SKM-1 treated with dmso at 0.1 percent for 144 hours (cell line): ENCODE data around the gene ACADVL.
"Not testable (repeated sequence)": the region's sequence is repeated elsewhere in the genome, so short reads cannot be mapped to it uniquely, and the experiment has no call there.

Experiments used
- DNase-seq: peaks from one replicate; lab custom pipeline; 2025; ENCODE audit not compliant: unreplicated experiment; lab: John Stamatoyannopoulos, UW

The ACADVL gene

DNA sequence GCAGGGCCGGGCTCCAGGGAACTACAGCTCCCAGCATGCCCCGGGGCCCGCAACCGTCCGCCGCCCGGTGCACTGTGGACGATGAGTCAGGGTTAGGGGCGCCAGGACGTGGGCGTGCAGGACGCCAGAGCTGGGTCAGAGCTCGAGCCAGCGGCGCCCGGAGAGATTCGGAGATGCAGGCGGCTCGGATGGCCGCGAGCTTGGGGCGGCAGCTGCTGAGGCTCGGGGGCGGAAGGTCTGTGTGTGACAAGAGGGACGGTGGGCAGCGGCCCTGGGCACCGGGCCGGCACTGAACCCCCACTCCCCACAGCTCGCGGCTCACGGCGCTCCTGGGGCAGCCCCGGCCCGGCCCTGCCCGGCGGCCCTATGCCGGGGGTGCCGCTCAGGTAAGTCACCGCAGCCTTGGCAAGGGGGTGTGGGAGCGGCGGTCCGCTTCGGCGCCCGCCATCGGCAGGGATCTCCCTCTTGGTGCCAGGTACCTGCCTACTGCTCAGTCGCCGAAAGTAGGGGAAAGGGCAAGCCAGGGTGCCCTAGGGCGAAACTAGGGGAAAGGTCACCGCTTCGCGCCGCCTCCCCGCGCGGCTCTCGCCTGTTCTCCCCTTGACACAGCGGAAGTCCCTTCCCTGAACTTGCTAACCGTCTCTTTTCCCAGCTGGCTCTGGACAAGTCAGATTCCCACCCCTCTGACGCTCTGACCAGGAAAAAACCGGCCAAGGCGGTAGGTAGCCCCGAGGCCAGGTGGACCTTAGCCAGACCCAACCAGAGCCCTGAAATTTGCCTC, at the start of gene ACADVL, which contains the start of gene DLG4:
TSS of gene ACADVL (plus strand) at position 127 of the 781 bp plus-strand sequence. CDS start at position 174, 47 bp downstream.
TSS of gene DLG4 (minus strand) at position 25 of the 781 bp plus-strand sequence.
- peak; percentile 48 for DNase-seq

DNA sequence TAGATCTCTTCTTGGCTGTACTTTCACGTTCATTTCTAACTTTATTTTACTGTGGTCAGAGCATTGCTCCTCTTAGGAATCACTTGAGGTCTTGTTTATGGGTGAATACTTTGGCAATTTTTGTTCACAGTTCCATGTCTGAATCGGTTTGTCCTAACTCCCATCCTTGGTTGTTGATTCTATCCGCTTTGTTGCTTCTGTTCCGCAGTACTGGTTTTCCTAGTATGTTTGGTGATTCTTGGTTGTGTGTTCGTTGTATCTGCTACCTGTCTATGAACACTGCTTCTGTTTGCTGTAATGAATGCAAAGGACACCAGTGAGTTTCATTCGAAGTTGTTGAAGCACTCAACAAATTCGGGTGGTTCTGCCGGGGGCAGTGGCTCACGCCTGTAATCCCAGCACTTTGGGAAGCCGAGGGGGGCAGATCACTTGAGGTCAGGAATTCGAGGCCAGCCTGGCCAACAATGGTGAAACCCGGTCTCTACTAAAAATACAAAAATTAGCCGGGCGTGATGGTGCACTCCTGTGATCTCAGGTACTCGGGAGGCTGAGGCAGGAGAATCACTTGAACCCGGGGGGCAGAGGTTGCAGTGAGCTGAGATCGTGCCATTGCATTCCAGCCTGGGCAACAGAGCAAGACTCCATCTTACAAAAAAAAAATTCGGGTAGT, 47.1 kb upstream of the ACADVL start:
- not testable (repeated sequence) for DNase-seq

DNA sequence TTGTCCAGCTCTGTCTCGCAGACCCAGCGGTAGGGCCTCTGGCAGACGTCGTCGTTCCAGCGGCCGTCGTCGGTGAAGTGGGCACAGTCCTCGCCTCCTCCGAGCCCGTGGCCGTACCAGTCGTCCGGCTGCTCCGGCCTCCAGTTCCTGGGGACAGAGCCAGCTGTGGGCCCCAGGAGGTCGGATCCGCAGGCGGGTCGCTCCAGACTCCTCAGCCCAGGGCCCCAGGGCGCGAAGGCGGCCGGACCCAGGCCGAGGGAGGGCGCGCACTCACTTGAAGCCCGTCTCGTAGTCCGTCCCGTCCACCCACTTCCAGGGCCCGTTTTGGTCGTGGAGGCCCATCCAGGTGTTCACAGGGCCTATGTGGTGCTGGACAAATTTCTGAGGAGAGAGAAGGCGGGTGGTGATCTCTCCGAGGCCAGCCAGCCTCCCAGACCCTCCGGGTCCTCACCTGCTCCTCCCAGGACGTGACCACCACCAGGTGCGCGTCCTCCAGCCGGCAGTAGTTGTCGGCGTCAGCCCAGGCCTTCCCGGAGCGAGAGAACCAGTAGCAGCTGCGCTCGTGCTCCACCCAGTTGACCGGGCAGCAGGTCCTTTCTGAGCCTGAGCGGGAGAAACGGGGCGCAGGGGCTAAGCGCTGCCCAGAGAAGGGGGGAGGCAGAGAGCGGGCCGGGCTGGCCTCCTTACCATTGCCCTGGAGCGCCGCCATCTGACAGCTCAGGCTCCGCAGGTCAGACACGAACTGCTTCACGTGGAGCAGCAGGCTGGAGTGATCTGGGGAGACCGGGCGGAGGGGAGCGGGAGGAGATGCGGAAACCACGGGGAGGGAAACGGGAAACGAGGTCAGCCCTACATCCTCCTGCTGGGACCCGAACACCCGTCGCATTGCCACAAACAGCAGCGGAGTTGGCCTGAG, 45.8 kb upstream of the ACADVL start:
- no peak for DNase-seq

DNA sequence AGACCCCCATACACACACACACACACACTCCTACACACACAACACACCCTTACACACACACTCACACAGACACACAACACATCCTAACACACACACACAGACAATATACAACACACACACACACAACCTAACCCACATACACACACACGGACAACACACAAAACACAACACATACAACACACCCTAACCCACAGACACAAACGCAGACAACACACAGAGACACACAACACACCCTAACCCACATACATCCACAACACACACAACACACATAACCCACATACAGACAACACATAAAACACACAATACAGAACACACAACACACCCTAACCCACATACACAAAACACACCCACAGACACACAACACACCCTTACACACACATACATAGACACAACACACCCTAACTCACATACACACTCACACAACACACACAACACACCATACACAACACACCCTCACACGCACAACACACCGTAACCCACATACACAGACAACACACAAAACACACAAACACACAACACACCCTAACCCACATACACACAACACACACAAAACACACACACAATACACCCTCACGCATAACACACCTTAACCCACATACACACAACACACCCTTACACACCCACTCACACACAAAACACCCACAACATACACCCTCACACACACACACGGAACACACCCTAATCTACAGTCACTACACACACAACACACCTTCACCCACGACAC, 45.0 kb upstream of the ACADVL start:
- no peak for DNase-seq

DNA sequence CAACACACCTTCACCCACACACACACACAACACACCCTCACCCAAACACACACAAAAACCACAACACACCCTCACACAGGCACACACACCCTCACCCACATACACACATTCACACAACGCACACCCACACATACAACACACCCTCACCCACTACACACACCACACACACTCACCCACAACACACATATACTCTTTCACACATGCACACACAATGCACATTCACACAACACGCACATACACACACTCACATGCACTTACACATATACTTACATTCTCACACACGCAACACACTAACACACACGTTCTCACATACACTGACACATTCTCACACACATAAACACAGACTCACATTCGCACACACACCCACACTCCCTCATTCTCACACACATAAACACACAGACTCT, 44.4 kb upstream of the ACADVL start:
- no peak for DNase-seq

DNA sequence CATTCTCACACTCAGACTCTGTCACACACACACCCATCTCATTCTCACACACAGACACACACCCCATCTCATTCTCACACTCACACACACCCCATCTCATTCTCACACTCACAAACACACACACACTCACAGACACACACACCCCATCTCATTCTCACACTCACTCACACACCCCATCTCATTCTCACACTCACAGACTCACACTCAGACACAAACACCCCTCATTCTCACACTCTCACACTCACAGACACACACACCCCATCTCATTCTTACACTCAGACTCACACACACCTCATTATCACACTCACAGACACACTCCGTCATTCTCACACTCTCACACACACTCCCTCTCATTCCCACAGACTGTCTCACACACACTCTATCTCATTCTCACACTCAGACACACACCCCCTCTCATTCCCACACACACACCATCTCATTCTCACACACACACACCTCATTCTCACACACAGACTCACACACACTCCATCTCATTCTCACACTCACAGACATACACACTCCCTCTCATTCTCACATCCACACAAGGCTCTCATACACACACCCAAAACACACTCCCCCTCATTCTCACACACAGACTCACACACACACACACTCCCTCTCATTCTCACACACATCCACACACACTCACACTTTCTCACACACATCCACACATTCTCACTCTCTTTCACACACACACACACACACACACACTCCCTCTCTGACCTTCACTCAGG, 43.5 kb upstream of the ACADVL start:
- DNase-seq, result no peak

DNA sequence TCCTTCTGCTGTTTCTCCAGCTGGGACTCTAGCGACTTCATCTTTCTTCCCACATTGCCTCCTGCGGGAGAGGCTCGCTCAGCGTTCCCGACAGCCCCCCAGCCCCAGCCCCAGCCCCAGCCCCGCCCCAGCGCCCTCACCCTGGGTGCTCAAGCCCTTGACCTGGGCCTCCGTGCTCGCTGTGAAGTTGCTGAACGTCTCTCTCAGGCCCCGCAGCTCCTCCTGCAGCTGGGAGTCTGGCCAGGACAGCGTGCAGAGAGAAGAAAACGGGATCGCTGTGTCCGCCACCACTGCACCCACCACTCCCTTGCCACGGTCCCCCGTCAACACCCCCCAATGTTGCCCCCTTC, 42.9 kb upstream of the ACADVL start:
- no peak for DNase-seq

DNA sequence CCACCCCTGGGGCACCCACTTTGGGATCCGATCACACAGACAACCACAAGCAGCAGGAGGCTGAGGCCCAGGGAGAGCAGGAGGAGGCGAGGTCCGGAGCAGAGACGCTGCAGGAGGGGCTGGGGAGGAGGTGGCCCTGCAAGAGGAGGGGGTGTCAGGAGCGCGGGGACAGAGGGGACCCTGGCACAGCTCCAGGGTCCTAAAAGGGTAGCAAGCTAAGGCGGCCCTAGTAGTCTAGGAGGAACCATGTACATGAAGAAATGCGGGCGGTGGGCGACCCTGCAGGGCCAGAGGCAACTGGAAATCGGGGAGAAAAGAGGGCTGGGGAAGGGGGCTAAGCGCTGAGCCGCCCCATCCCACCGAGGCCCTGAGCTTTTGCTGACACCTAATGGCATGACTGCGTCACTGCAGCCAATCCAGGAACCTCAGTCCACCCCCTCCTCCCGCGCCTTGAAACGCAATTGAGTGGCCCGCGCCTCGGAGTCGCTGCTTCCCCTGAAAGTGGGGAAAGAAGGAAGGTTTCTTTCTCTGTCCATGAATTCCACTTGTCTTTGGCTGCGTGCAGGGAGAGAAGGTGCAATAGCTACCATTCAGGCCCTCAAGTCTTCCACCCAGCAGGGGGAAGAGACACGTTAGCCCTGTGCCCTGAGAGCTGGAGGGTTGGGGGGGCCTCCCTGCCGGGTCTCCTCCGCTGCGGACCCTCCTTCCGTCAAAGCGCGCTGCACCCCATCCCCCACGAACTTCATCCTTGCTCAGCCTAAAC, 42.4 kb upstream of the ACADVL start:
- peak; percentile 33 for DNase-seq

DNA sequence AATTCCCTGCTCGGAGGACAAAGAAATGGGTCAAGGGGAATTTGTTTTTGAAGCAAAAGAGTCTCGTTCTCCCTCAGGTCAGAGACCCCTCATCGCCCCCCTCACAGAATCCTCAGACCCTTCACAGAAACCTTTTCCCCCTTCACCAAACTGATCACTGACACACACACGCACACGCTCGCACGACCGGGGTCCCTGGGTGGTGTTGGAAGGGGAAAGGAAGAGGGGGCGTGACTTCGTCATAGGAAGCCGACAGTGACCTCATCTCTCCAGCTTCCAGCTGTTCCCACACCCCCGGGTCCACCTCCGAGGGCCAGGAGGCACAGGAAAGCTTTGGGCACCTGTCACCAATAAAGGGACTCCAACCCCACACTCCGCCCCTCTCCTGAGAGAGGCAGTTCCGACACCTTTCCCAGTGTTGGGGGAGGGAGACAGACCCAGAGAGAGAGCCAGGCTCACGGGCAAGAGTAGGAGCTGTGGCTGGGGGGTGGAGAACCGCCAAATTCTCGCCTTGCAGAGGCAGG, 41.7 kb upstream of the ACADVL start:
- DNase-seq, result no peak

DNA sequence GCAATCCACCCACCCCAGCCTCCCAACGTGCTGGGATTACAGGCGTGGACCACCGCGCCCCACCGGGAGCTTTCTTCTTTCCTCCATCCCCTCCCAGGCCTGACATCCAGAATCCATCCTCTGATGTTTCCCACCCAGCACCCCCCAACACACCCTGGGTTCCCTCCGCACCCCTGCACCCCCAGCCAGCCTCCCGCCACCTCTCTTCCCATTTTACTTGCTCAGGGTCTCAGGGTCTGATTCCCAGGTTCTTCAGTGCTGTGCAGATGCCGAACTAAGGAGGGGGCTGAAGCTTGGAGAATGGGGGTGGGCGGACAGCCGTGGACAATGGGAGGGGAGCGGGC, 40.8 kb upstream of the ACADVL start:
- no peak for DNase-seq

DNA sequence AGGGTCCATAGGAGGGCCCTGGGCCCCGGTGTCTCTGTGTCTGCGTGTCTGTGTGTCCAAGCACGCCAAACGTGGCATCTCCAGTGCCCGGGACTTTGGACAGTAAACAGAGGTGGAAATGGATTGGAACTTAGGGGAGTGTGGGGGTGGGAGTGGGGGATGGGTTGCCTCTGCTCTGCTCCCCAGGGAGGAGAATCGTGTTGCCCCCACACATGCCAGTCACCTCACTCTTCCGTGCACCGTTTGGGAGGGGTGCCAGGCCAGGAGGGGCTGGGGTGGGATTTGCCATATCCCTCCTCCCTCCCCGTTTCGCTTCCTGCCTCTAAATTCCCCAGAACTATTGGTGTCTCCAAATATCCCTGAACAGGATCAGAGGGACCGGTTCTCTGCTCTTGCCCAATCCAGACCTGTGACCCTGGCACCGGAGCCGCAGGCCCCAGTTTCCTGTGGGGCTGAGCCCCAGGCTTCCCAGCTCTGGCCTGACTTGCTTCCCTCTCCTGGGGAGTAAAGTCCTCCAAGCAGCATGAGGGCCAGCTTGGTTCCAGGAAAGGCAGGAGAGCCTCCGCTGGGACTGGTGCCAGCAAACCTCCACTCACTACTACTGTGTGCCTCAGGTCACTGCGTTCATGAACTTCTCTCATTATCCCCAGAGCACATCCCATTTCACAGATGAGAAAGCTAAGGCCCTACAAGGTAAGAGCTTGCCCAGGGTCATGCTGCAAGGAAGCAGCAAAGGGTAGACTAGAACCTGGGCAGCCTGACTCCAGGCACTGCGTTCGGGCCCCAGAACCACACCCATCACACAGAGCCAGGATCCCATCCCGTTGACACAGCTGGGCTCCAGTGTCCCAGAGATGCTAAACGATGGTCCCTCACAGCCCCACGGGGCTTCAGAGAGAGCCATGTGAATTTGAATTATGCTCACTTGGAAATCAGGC, 40.2 kb upstream of the ACADVL start, which contains the start of gene ASGR1:
TSS of gene ASGR1 (minus strand) at position 54 of the 938 bp plus-strand sequence. CDS start 807 bp downstream, outside the sequence.
- no peak for DNase-seq

DNA sequence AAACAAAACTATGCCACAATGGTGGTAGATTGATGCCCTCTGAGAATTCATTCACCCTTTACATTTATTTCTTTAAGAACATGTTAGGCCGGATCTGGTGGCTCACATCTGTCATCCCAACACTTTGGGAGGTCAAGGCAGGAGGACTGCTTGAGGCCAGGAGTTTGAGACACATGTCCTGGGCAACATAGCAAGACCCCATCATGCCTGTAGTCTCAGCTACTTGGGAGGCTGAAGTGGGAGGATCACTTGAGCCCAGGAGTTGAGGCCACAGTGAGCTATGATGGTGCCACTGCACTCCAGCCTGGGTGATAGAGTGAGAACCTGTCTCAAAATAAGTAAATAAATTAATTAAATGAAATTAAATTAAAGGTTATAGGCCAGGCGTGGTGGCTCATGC, 37.6 kb upstream of the ACADVL start:
- DNase-seq, result not testable (repeated sequence)

DNA sequence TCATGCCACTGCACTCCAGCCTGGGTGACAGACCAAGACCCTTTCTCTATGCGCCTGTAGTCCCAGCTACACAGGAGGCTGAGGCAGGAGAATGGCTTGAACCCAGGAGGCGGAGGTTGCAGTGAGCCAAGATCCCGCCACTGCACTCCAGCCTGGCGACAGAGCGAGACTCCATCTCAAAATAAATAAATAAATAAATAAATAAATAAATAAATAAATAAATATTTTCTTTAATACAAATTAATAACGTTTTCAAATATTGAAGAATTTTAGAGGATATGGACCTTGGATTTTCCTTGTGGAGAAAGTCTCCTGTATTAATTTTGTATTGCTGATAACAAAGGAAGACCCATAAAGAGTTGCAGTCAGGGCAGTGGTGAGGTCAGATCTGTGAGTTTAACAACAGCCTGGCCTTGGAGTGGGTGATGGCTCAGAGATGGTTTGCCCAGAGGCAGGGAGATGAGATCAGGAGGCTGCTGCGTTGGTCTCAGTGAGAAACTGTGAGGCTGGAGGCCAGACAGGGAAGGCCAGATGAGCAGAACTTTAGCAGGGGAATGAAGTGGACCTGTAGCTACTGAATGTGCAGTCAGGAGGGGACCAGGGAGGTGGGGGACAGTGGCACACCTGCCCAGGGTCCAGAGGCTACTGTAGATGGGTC, 36.2 kb upstream of the ACADVL start:
- no peak for DNase-seq

DNA sequence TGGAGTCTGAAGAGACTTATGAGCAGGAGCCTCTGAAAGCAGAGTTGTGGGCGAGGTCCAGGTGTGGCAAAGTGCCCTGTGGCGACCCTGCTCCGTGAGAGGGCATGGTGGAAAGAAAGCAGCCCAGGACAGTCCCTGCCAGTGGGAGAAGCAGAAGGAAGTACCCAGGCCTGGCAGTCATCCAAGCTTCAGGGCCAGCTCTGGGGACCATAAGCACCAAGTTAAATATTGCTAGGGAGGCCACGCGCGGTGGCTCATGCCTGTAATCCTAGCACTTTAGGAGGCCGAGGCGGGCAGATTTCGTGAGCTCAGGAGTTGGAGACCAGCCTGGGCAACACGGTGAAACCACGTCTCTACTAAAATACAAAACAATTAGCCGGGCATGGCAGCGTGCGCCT, 35.6 kb upstream of the ACADVL start:
- DNase-seq, result no peak

DNA sequence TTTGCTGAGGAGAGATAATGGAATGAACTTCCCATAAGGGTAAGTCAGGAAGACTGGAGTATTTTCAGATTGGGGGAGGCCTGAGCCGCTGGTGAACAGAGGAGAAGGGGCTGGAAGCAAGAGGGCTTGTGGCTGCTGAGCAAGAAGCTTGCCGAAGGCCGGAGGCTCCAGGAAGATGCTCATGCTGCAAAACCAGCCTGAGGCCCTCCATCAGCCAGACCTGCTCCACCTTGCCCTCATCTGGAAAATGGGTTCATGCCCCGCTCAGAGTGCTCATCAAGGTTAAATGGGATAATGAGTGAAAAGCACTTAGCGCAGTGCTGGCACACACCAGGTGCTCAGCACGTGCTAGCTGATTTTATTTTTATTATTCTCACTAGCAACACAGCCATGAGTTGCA, 35.1 kb upstream of the ACADVL start:
- DNase-seq, result no peak

DNA sequence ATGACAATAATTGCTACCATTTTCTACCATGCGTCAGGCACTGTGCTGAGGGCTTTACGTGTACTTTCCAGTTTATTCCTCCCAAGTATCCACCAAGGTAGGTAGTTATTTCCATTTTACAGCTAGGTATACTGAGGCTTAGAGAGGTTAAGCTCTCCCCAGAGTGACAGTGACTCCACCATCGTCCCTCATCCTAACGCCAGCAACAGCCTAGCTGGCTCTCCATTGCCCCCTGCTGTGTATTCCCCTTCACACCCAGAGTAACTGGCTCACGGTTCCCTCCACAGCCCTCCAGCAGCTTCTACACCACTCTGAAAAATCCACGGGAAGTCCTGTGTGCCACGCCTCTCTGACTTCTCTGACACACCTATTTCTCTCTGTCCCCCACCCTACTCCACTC, 33.5 kb upstream of the ACADVL start:
- DNase-seq, result no peak

DNA sequence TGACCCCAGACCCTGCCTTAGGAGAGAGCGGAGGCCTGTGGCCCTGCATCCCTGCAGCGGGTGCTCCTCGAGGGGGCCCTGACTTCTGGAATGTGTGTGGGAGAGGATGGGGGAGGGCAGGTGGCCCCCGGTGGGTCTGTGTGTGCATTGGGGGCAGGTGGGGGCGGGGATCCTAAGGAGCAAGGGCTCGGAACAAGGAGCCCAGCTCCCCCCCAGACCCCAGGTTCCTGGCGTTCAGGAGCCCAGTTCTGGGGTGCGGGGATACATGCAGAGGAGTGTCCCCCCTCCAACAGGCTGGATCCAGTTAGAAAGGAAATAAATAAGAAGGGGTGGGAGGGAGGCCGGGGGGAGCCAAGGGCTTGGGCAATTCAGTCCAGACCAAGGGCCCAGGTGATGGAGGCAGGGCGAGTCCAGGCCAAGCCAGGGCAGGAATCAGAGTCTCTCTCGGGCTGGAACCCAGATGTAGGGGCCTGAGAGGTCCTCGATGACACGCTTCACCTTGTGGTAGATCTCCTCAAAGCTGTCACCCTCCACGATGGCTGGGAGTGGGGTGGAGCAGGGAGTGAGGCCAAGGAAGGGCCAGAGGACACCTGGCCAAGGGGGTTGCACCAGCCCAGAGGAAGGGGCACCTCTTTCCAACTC, 29.3 kb upstream of the ACADVL start:
- DNase-seq, result no peak
